HG02852 (cell line): Measurements from ENCODE around the gene ZNF511.
A peak's percentile ranks its signal among the peaks of the same experiment; 100 is the strongest.

Experiments used
- ATAC-seq: cut with Tn5 transposase; IDR thresholded peaks from one replicate; pipeline ENCODE4 v1.9.1; 2021; ENCODE audit warnings: mild to moderate bottlenecking, moderate library complexity; ENCODE audit not compliant: unreplicated experiment

The ZNF511 gene

DNA sequence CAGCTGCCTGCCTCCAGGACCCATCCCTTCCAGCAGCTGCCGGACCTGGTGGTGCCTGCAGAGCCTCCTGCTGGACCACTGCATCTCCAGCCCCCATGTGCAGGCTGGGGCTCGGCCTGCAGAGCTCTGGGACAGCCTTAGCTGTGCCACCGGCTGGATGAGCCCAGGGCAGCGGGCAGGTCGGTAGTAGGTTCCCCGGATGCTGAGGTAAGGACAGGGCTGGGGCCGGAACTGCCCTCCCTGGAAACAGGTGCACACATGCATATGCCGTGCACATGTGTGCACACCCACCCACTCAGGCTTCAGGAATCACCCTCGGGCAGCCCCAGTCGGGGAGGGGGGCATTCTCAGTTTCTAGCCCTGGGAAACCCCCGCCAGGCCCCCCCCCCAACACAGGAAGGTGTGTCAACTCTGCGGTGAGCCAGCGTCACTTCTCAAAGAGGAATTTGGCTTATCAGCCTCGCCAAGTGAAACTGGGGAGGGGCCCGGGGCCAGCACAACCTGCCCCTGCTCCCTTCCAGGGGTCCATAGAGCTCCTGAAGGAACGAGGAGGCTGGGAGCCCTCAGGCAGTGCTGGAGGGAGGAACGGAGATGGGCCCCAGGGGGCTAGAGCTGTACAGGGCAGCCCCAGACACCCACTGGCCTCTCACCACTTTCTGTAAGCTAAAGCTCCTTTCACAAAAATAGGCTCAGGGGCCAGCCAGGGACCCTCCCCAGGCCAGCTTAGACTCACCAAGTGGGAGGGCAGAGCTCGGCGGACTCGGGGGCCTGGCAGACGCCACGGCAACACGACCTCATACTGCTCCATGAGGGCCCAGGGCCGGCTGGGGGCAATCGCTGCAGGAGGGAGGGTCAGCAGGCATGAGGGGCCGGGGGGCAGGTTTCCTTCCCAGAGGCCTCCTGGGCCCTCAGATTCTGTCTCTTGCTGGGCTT, 33.7 kb upstream of the ZNF511 start:
- peak; percentile 52 for ATAC-seq

DNA sequence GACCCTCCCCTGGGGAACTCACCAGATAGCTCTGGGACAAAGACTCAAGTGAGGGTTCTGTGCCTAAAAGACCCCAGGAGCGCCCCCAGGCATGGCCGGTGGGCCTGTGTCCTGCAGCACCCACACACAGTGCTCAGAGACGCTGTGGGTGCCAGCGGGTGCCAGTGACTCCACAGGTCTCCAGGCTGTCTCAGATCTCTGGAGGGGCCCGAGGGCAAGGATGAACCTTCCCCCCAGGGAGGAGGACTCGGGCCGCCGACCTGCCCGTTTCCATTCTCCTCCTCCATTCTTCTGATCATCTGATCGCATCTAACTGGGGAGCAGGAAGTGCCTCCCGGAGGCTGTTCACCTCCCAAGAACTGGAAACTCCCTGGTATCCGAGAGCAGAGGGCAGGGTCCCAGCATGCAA, 33.0 kb upstream of the ZNF511 start:
- ATAC-seq: peak; percentile 30

- no peak for ATAC-seq
Observed at GRCh38 chr10:133276100-133276434, 32.6 kb upstream of the ZNF511 start.

- ATAC-seq: peak; percentile 51
Observed at GRCh38 chr10:133276435-133277201, 32.1 kb upstream of the ZNF511 start, which contains the start of gene ADAM8. ADAM8 (minus strand) TSS chr10:133276868; CDS start chr10:133276817, 51 bp downstream.

DNA sequence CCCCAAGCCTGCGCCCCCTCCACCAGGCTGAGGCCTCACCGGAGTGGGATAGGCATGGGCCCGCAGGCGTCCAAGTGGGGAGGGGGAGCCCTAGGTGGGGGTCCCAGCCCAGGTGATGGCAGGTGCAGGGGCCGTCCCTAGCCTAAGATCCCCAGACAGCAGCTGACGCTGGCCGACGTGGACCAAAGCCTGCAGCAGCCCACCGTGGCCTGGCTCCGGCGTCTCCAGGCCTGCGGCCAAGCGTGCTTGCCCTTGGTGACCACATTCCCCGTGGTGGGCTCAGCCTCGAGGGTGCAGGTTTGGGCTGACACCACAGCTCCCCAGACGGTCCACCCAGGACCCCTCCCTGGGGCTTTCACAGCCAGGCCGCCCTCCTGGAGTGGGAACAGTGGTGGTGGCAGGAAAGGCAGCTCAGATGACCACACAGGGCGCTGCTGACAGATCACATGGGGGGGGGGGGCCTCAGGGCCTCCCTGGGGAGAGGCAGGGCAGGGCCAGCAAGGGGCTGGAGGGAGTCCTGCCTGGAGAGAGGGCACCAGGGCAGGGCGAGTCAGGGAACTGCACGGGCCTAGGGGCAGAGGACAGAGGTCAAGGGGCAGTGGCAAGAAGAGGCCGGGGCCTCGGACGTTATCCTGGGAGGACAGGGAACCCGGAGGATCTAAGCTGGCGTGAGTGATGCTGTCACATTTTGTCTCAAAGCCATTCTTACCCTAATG, 31.3 kb upstream of the ZNF511 start:
- no peak for ATAC-seq

DNA sequence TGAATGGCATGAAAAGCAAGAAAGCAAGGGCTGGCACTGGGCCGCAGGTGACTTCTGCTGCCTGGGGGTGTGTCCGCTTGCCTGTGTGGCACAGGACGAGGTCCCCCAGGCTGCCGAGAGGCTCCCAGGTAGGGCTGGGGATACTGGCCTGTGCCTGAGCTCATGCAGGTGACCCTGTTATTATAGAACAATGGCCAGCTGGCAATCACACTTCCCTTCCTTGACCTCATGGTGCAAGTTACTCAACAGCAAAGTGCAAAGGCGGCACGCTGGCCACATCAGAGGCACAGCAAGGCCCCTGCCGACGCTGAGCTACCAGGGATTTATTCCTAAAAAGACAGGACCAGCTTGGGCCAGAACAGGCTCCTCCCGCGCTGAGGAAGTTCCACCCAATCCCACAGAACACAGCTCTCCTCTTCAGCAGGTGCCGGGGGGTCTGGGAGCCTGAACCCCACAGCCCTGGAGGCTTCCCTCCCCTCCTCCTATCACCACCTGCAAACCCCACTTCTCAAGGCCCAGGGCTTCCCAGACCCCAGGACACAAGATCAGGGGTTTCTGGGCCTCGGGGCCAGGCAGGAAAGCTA, 30.6 kb upstream of the ZNF511 start:
- ATAC-seq: no peak

- ATAC-seq: peak; percentile 37
Observed at GRCh38 chr10:133278577-133279265, 30.0 kb upstream of the ZNF511 start.

- no peak for ATAC-seq
Observed at GRCh38 chr10:133279326-133280226, 29.1 kb upstream of the ZNF511 start.

- no peak for ATAC-seq
Observed at GRCh38 chr10:133280391-133281059, 28.2 kb upstream of the ZNF511 start.

DNA sequence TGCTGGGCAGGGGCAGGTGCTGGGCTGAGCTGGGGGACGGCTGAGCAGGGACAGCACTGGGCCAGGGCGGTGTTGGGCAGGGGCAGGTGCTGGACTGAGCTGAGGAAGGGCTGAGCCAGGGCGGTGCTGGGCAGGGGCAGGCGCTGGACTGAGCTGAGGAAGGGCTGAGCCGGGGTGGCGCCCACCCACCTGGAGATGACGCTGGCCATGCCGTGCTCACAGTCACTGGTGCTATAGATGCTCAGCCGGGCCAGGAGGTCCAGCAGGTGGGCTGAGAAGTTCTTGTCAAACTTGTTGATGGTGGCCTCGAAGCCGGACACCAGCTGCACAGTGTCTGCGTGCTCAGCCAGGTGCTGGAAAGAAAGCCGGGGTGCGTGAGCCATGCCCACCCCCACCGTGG, 27.6 kb upstream of the ZNF511 start:
- no peak for ATAC-seq

GRCh38 chr10:133281628-133282372, 26.9 kb upstream of the ZNF511 start:
- ATAC-seq: no peak

DNA sequence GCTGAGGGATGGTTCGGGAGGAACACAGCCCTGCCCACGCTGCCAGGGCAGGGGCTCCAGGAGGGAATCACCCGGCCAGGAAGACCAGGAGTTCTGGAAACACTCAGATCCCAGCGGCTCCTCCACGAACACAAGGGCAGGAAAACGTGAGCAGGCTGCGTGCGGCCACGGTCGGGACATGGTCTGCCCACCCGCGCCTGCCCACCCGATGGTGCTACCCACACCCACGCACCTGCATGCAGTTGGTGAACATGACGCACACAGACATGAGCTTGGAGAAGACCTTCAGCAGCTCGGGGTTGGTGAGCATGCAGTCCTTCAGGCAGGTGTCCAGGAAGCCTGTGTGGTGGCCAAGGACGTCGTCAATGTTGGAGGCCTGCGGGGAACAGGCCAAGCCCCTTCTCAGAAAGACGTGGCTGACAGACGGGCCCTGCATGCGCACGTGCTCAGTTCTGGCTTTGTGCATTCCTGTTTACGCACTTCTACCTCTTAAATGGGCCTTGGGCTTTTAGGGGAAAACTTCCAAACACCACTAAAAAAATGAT, 25.8 kb upstream of the ZNF511 start:
- no peak for ATAC-seq

DNA sequence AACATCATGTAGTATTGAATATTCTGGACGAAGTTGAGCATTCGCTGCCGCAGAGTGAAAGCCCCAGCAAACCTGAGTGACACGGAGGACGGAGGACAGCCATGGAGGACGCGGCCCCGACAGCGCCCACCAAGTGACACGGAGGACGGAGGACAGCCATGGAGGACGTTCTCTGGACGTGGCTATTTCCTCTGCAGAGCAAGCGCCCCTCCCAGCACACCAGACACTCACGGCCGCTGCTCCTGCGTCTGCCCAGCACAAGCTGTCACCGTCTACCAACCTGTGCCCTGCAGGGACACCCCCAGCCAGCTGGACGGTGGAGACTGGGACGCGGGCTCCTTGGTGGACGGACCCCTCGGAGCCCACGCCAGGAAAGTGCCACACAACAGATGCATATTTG, 24.8 kb upstream of the ZNF511 start:
- ATAC-seq: no peak

DNA sequence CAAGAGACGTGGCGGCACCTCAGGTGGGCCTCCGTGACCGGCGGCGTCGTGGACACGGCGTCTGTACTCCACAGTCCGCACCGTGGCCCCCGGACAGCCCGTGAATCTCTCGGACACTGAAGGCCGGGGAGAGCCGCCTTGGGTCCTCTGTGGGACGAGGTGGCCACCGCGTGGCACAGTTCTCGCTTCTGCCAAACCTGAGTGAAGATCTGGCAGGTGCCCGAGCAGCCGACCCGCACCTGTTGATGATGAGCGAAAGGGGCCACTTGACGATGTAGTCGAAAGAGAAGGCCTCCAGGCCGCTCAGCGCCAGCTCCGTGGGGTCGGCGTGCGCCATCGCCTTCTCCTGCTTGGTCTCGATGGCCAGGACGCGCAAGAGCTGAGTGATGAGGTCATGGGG, 23.5 kb upstream of the ZNF511 start:
- no peak for ATAC-seq

GRCh38 chr10:133286366-133286765, 22.3 kb upstream of the ZNF511 start:
- no peak for ATAC-seq

GRCh38 chr10:133287832-133288500, 20.7 kb upstream of the ZNF511 start:
- no peak for ATAC-seq

GRCh38 chr10:133289761-133290160, 19.0 kb upstream of the ZNF511 start:
- no peak for ATAC-seq
